GM21619 (cell line): Measurements from ENCODE around the gene VWA8.

Experiments
- ATAC-seq: cut with Tn5 transposase; IDR thresholded peaks from one replicate; pipeline ENCODE4 v1.9.1; 2021; ENCODE audit not compliant: unreplicated experiment

Gene VWA8

GRCh38 chr13:41960637-41961465 is at the start of gene VWA8:
TSS of gene VWA8 (minus strand) at chr13:41961109. CDS start at chr13:41961015, 94 bp downstream.
- ATAC-seq = peak; percentile 71

- no peak for ATAC-seq
Observed at GRCh38 chr13:42009057-42009456, 48.1 kb upstream of the VWA8 start.

- no peak for ATAC-seq
Observed at GRCh38 chr13:42007844-42008243, 46.9 kb upstream of the VWA8 start.

GRCh38 chr13:42002066-42002465 is 41.2 kb upstream of the VWA8 start:
- ATAC-seq = no peak

GRCh38 chr13:42001580-42001979 is 40.7 kb upstream of the VWA8 start:
- ATAC-seq = no peak

GRCh38 chr13:42000846-42001245 is 39.9 kb upstream of the VWA8 start:
- ATAC-seq = no peak

GRCh38 chr13:41997396-41997795 is 36.5 kb upstream of the VWA8 start:
- ATAC-seq = no peak

DNA sequence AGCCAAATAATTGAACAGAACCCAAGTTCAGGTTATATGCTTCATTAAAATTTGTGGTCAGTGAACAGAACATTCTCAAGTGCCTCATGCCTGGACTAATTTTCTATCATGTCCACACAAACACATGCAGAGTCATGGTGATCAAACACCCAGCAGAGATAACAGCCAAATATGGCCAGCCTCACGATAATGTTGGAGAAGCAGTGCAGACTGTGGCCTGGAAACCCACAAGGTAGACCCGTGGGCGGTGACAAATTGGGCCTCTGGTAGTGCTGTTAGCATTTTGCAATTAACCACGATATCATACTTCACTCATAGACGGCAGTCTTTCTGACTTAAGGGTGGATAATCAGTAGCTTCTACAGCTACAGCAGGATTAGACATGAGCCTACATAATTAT is 35.0 kb upstream of the VWA8 start:
- ATAC-seq = no peak

DNA sequence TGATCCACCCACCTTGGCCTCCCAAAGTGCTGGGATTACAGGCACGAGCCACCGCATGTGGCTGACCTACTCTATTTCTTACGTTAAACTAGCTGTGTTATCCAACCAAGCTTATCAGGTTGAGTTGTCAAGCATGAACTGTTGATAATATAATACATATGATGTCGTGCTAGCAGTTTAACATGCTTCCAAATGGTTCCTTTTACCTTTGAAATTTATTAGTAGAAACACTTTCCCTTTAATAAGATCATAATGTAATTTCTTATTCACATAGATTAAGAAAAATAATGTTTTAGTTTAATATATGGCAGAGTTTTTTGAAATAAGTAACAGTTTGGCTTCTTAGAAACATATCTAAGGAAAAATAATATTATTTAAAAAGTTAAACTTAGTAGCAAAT is 34.4 kb upstream of the VWA8 start:
- no peak for ATAC-seq

DNA sequence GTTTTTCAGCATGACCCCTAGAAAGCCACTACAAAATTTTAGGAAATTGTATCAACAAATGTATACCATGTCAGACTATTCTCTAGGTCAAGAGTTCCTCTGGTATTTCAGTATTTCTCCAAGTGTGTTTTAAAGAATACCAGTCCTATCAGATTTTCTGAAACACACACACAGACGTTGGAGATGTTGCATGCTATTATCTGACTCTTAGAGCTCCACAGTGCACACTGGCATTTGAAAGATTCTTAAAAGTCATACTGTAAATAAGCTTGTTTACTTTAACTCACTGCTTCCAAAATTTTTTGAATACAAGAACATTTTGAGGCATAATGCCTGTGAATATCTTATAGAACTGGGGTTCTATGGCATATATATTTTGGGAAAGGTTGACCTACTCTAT is 33.8 kb upstream of the VWA8 start:
- no peak for ATAC-seq

GRCh38 chr13:41991936-41992335 is 31.0 kb upstream of the VWA8 start:
- ATAC-seq = no peak

DNA sequence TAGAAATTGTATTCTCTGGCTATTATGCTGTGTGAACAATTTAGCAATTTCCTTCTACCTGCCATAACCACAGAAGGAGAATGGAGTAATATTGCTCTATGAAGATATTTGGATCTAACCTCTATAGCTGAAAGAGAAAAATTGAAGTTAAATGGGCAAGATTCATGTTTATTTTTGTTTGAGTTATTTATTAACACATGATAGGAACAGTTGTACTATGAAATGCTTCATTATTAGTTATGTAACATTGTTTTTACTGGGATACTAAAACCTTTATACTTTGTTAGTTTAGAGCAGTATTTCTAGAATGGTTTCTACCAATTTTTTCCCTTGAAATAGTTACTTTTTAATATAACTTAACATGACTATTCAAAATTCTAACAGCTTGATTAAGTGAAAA is 27.3 kb upstream of the VWA8 start:
- ATAC-seq = no peak

GRCh38 chr13:41985788-41986508 is 25.0 kb upstream of the VWA8 start:
- no peak for ATAC-seq

DNA sequence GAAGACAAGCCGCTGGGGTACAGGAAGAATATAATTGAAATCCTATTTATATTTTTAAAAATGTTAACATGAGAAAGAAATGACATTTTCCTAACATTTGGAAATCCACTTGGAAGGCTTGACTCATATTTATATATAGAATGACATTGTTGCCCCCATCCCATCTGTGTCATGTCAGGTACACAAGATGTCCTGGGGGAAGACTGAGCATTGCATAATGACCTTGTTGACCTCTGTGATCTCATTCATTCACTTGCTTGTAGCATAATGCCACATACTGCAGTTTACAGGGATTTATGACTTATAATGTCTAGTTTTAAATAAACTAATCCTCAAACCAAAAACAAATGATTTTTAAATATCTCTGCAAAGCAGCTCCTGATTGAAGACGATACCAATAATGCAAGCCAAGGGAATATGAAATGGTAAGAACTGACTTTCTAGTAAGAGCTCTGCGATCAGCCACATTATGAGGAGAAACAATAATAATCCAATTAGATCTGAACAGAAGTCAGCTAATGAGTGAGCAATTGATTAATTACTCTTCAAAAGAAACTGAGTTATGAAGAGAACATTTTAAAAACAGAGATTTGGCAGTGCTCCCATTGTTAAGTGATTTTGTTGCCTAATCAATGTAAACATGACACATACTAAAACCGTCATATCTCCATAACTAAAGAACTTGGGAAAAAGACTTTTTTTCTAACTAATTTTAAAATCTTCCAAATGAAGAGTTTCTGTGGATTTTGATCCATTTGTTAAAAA is 21.2 kb upstream of the VWA8 start:
- no peak for ATAC-seq

GRCh38 chr13:41978007-41978406 is 17.1 kb upstream of the VWA8 start:
- ATAC-seq = no peak

DNA sequence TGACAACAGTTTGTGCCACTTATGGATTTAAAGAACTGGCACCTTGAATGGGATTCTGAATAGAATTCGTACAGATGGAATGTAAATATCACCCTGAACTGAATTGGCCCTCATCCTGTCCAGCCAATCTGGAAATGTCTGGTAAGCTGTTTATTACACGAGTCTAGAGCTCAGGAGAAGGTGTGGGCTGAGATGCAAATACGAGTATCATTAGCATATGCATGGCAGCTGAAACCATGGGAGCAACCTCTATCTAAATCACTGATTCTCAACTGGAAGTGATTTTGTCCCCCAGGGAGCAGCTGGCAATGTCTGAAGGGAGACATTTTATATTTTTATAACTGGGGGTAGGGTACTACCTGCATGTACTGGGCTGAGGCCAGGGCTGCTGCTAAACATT is 15.6 kb upstream of the VWA8 start:
- ATAC-seq = no peak

- ATAC-seq = no peak
Observed at GRCh38 chr13:41974262-41974900, 13.5 kb upstream of the VWA8 start.

DNA sequence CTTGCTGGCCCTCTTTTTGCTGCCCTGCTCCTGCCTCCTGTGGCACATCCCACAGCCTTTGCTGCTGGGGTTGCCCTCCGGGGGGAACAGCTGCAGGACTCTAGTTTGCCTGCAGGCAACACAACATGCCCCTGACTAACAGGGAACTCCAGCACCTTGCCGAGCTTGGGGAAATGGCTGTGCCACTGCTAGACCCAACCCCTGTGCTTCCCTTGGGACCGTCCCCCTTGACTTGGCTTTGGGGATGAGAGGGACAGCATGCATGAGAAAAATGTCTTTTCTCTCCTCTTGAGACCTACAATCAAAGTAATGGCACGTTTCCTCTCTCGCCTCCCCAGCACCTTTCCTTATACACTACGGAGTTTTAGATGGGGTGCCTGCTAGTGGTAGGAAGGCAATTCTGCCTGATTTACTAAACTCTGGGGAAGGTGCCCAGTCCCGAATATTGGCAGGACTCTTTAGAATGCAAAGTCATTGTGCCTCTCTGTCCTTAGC is 12.4 kb upstream of the VWA8 start:
- ATAC-seq = no peak

DNA sequence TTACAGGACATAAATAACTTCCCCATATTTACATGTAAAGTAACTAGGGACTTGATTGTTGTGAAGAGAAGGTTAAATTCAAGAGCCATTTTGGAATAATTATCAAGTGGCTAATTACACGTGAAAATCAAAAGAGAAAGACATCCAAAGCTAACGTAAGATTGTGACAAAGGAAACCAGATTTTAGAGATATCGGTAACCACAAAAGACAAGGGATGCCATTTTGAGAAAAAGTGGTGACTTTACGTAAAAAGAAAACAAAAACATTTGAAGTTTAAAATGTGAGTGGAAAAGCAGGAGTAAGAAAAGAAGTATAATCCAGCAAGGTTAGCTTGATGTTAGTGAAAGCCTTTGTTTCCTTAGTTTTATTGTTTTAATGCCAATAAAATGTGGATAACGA is 10.9 kb upstream of the VWA8 start:
- no peak for ATAC-seq

DNA sequence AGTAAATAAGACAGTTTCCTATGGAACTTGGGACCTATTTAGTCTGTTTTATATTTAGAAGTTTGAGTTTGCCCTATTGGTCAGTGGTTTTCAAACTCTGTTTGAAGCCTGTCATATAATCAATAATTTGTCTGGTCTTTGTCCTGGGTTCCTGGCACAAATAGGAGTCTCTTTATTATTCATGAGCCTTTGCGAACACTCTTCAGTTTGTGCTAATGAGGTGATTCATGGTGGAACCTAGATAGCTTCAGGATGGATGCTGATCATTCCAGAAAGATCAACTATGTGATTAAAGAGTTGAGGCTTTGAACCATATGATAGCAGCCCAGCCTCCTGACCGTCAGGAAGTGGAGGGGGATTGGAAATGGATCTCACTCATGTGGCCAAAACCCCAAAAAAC is 10.0 kb upstream of the VWA8 start:
- no peak for ATAC-seq

- ATAC-seq = no peak
Observed at GRCh38 chr13:41970022-41970421, 9.1 kb upstream of the VWA8 start.
